Esophagus squamous epithelium (tissue), 4 donors: ENCODE data around the gene RASGRF2.

Experiments used
- POLR2A ChIP-seq, 4 donors: fragments of 450-650 bp; IDR thresholded peaks; one replicate each; pipeline ENCODE4 v1.6.1; 2017; ENCODE audit warnings: antibody characterized with exemption in 4 of 4, mild to moderate bottlenecking in 4 of 4, moderate library complexity in 3 of 4
- TF ChIP-seq, protein P1 (sequence below), 6 experiments: fragments of 450-650 bp in 4 of 6; fragments of 200-600 bp in 2 of 6; sonication (generic) in 2 of 6; IDR thresholded peaks; one replicate each; pipeline ENCODE4 v1.5.1; 2016 to 2019; ENCODE audit warnings: antibody characterized with exemption in 6 of 6, mild to moderate bottlenecking in 4 of 6, moderate library complexity in 4 of 6

DNA sequence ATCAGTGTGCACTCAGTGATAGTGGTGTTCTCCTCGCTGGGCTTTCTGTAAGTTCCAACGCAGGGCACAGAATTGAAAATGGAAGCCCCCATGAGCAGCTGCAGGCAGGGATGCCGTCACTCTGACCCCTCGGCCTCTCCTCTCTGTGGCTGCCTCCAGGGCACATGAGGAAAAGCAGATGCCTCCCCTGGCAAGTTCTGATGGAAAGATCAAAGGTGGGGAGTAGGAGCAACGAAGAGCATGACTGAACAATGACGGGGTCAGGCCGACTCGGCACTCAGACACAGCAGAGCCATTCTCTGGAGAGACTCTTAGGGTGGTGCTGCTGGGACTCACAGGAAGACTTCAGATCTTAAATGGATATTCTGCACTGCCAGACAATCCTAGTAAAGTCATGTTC, 207.4 kb downstream of the RASGRF2 start:
- TF ChIP-seq POLR2A (IDR thresholded peaks at IDR 0.05), result no peak
- TF ChIP-seq, protein P1, sequence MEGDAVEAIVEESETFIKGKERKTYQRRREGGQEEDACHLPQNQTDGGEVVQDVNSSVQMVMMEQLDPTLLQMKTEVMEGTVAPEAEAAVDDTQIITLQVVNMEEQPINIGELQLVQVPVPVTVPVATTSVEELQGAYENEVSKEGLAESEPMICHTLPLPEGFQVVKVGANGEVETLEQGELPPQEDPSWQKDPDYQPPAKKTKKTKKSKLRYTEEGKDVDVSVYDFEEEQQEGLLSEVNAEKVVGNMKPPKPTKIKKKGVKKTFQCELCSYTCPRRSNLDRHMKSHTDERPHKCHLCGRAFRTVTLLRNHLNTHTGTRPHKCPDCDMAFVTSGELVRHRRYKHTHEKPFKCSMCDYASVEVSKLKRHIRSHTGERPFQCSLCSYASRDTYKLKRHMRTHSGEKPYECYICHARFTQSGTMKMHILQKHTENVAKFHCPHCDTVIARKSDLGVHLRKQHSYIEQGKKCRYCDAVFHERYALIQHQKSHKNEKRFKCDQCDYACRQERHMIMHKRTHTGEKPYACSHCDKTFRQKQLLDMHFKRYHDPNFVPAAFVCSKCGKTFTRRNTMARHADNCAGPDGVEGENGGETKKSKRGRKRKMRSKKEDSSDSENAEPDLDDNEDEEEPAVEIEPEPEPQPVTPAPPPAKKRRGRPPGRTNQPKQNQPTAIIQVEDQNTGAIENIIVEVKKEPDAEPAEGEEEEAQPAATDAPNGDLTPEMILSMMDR (IDR thresholded peaks at IDR 0.05), result no peak
